Panc1 (cell line): Measurements from ENCODE around the gene TOR1AIP2. TPM values are rescaled to one million over a fixed set of nuclear protein-coding genes. Genes with fewer than 3 reads are reported as not detected.

Experiments
- ATAC-seq: fragments of 200-7000 bp; cut with Tn5 transposase; 2 replicates; pipeline ENCODE4 v1.9.1; 2020; ENCODE audit warnings: mild to moderate bottlenecking, moderate library complexity
- BruUV-seq: library from RNA; stranded (reverse); fragments of 400-500 nt; replicated peaks from 2 replicates; lab custom pipeline; 2021; lab: Mats Ljungman, UMichigan
- CTCF ChIA-PET: fragments of 300-600 bp; sonication (Branson Sonifier 250); formaldehyde crosslinking; loops from one replicate; lab custom pipeline; 2022; ENCODE audit warnings: antibody characterized with exemption; lab: Charles Lee
- POLR2A ChIA-PET: fragments of 300-600 bp; sonication (Branson Sonifier 250); formaldehyde crosslinking; loops from one replicate; lab custom pipeline; 2022; ENCODE audit warnings: antibody characterized with exemption; lab: Charles Lee
- DNase-seq: peaks from one replicate; pipeline ENCODE4 v3.0.0-alpha.2; 2010; ENCODE audit warnings: low read depth, low spot score
- H3K27ac ChIP-seq: 2 replicates; pipeline ENCODE4 v1.5.1; 2011; ENCODE audit warnings: mild to moderate bottlenecking, low read length, inconsistent platforms
- H3K27me3 ChIP-seq: fragments of 200-500 bp; sonication (Bioruptor generic); 2 replicates; pipeline ENCODE4 v1.6.0; 2014; ENCODE audit warnings: low read length, inconsistent platforms; ENCODE audit not compliant: control insufficient read depth, insufficient read depth
- H3K36me3 ChIP-seq: fragments of 200-500 bp; sonication (Bioruptor generic); 2 replicates; pipeline ENCODE4 v1.5.1; 2014; ENCODE audit warnings: inconsistent platforms, mild to moderate bottlenecking, low read length, moderate library complexity; ENCODE audit not compliant: control insufficient read depth, insufficient read depth
- H3K4me1 ChIP-seq: 2 replicates; pipeline ENCODE4 v1.5.1; 2011; ENCODE audit warnings: inconsistent platforms, mild to moderate bottlenecking, low read length, moderate library complexity; ENCODE audit not compliant: control insufficient read depth, insufficient read depth
- H3K4me3 ChIP-seq, 2 experiments: 2 replicates each; pipeline ENCODE4 v1.5.1; 2011 to 2012; ENCODE audit warnings: low read depth in 2 of 2, low read length in 2 of 2, mild to moderate bottlenecking in 2 of 2, inconsistent platforms in 1 of 2, moderate library complexity in 1 of 2
- H3K9me3 ChIP-seq: fragments of 200-500 bp; sonication (Bioruptor generic); 2 replicates; pipeline ENCODE4 v1.5.1; 2014; ENCODE audit warnings: low read depth, mild to moderate bottlenecking, inconsistent platforms, low read length, moderate library complexity; ENCODE audit not compliant: control insufficient read depth, insufficient read depth
- POLR2AphosphoS5 ChIP-seq: IDR thresholded peaks from 2 replicates; pipeline ENCODE4 v1.6.1; 2012; ENCODE audit warnings: mild to moderate bottlenecking, low read depth, low read length, moderate library complexity
- SIN3A ChIP-seq: IDR thresholded peaks from 2 replicates; pipeline ENCODE4 v1.6.1; 2012; ENCODE audit warnings: low read depth, mild to moderate bottlenecking, low read length, moderate library complexity, borderline replicate concordance; ENCODE audit not compliant: insufficient read depth
- TCF7L2 ChIP-seq: IDR thresholded peaks from 2 replicates; pipeline ENCODE4 v1.6.1; 2011; ENCODE audit warnings: mild to moderate bottlenecking, low read depth, low read length, inconsistent platforms
- in situ Hi-C: cut with HindIII; loops from 2 replicates; pipeline ENCODE4 v1.10.0; 2016; ENCODE audit warnings: low sequenced_read_pairs, low pct_unique_long_range_greater_than_20kb
- intact Hi-C: fragments of 100-400 bp; cut with micrococcal nuclease; formaldehyde crosslinking; loops from one replicate; pipeline ENCODE4 v1.10.0; 2022; ENCODE audit not compliant: unreplicated experiment
- total RNA-seq: library from RNA; stranded (reverse); gene quantifications from one replicate; pipeline ENCODE4 v1.2.1, GENCODE V29; 2021; ENCODE audit not compliant: unreplicated experiment
- TF ChIP-seq, protein P1 (sequence below): fragments of 450-650 bp; IDR thresholded peaks from 2 replicates; pipeline ENCODE4 v1.5.1; 2017; ENCODE audit warnings: mild to moderate bottlenecking
- TF ChIP-seq, protein P2 (sequence below), 2 experiments: IDR thresholded peaks; 2 replicates each; pipeline ENCODE4 v1.6.1; 2011 to 2012; ENCODE audit warnings: low read depth in 2 of 2, control low read depth in 1 of 2, low read length in 1 of 2, mild to moderate bottlenecking in 1 of 2, moderate library complexity in 1 of 2; ENCODE audit not compliant: insufficient read depth in 1 of 2

TOR1AIP2 gene
- total RNA-seq, 1 experiment from 2014 or later, result 94.9 TPM

DNA sequence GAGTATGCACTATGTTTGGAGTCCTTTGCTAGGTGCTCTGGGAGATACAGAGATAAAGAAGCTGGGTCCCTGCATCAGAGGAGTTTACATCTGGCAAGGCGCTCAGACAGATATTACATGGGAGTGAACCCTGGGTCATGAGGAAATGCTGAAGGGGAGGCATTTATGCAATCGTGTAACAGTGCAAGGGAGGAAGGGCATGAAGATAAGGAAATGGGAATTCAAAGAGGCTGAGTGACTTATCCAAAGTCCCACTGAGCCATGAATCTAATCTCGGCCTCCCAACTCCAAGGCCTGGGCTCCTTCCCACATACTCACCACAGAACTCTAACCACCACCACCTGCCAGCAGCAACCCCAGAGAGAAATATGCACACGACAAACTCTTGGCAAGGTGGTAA lies 82.9 kb downstream of the TOR1AIP2 start:
- DNase-seq (no peak), ATAC-seq (no peak)
- H3K4me1 ChIP-seq, result no peaks in the 10 kb centered on the region

DNA sequence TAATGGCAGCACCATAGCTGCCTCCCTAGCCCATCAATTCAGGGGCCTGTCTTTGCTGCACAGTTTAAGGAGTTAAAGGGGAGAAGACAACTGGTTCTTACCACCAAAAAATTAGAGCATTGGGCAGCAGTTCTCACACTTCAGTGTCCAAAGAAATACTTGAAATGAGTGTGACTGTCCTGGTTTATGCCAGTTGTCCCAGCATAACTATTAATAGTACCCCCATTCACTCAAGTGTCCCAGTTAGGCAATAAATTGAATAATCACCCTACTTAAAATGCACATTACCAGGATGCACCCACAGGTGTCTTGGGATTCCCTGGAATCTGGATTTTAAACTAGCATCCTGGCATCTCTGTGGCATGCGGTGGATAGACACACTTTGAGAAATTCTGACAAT lies 83.5 kb downstream of the TOR1AIP2 start:
- Histone ChIP-seq H3K27ac (no peak overlapping the region), H3K27me3 (no peaks in the 10 kb centered on the region; the same call in none of the 2 replicates), H3K4me3 (no peak overlapping the region), H3K4me1 (no peaks in the 10 kb centered on the region), H3K9me3 (no peaks in the 10 kb centered on the region), H3K36me3 (no peaks in the 10 kb centered on the region)
- POLR2A ChIA-PET, result no interaction called here
- BruUV-seq, result no TSS peak
- intact Hi-C loops, result no loop called here
- CTCF ChIA-PET, result no interaction called here
- TF ChIP-seq, protein P1, sequence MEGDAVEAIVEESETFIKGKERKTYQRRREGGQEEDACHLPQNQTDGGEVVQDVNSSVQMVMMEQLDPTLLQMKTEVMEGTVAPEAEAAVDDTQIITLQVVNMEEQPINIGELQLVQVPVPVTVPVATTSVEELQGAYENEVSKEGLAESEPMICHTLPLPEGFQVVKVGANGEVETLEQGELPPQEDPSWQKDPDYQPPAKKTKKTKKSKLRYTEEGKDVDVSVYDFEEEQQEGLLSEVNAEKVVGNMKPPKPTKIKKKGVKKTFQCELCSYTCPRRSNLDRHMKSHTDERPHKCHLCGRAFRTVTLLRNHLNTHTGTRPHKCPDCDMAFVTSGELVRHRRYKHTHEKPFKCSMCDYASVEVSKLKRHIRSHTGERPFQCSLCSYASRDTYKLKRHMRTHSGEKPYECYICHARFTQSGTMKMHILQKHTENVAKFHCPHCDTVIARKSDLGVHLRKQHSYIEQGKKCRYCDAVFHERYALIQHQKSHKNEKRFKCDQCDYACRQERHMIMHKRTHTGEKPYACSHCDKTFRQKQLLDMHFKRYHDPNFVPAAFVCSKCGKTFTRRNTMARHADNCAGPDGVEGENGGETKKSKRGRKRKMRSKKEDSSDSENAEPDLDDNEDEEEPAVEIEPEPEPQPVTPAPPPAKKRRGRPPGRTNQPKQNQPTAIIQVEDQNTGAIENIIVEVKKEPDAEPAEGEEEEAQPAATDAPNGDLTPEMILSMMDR, result no peak
- TF ChIP-seq, protein P2, sequence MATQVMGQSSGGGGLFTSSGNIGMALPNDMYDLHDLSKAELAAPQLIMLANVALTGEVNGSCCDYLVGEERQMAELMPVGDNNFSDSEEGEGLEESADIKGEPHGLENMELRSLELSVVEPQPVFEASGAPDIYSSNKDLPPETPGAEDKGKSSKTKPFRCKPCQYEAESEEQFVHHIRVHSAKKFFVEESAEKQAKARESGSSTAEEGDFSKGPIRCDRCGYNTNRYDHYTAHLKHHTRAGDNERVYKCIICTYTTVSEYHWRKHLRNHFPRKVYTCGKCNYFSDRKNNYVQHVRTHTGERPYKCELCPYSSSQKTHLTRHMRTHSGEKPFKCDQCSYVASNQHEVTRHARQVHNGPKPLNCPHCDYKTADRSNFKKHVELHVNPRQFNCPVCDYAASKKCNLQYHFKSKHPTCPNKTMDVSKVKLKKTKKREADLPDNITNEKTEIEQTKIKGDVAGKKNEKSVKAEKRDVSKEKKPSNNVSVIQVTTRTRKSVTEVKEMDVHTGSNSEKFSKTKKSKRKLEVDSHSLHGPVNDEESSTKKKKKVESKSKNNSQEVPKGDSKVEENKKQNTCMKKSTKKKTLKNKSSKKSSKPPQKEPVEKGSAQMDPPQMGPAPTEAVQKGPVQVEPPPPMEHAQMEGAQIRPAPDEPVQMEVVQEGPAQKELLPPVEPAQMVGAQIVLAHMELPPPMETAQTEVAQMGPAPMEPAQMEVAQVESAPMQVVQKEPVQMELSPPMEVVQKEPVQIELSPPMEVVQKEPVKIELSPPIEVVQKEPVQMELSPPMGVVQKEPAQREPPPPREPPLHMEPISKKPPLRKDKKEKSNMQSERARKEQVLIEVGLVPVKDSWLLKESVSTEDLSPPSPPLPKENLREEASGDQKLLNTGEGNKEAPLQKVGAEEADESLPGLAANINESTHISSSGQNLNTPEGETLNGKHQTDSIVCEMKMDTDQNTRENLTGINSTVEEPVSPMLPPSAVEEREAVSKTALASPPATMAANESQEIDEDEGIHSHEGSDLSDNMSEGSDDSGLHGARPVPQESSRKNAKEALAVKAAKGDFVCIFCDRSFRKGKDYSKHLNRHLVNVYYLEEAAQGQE (IDR thresholded peaks at IDR 0.05; ENCODE audit: insufficient read depth in 1 of 2, low read depth in 2 of 2, low read length in 1 of 2), result no peak
- TF ChIP-seq SIN3A, result no peak
- DNase-seq, result no peak
- no peak for ATAC-seq
- in situ Hi-C loops, result no loop called here

More for the DNA sequence above, 82.9 kb downstream of the TOR1AIP2 start:
- H3K27me3 ChIP-seq, result no peaks in the 10 kb centered on the region; the same call in none of the 2 replicates
- no peak overlapping the region for H3K27ac ChIP-seq
- no peak overlapping the region for H3K4me3 ChIP-seq
- CTCF ChIA-PET, result interaction anchor here (0.6 kb wide), 1 partner anchor 144 kb away, joined by 4 read pairs; no protein-coding TSS in a partner anchor
- TF ChIP-seq, protein P2 (IDR thresholded peaks at IDR 0.05; ENCODE audit: insufficient read depth in 1 of 2, low read depth in 2 of 2, low read length in 1 of 2), result no peak
- TF ChIP-seq POLR2AphosphoS5 (no peak), TCF7L2 (no peak), SIN3A (no peak)
- TF ChIP-seq, protein P1, result no peak
- intact Hi-C loops, result no loop called here
- H3K9me3 ChIP-seq, result no peaks in the 10 kb centered on the region
- no peaks in the 10 kb centered on the region for H3K36me3 ChIP-seq
- no TSS peak for BruUV-seq
- in situ Hi-C loops, result no loop called here
- POLR2A ChIA-PET, result no interaction called here
